Measurements from ENCODE around the gene MYO5B.

DNA sequence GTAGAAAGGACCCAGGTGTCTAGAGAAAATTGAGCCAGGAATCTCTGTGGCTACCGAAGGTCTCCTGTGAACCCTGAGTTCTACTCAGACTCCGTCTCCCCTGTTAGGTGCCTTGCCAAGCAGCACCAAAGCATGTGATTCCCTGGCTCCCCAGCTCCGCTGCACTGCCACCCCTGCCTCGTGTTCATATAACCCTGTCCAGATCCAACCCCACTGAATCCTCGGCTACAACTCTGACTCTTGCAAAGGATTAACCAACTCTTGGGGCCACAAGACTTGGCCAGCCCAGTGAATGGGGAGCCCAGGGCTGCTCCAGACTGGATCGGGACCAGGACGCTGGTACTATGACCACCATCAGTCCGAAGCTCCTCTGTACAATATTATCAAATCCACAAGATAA lies 344.3 kb downstream of the MYO5B start:
- TF ChIP-seq CTCF (IDR thresholded peaks at IDR 0.05 in 2 of 3, conservative IDR thresholded peaks at IDR 0.05 in 1 of 3; ENCODE audit: borderline replicate concordance in 1 of 3, insufficient read depth in 1 of 3, low read depth in 2 of 3, low read length in 2 of 3): no peak
- TF ChIP-seq POLR2A (IDR thresholded peaks at IDR 0.05; ENCODE audit: borderline replicate concordance, extremely low read depth, insufficient read depth, insufficient read length): no peak
- TF ChIP-seq POLR2AphosphoS5 (IDR thresholded peaks at IDR 0.05; ENCODE audit: low read depth, low read length): no peak
- TF ChIP-seq YY1 (IDR thresholded peaks at IDR 0.05; ENCODE audit: extremely low read depth, insufficient replicate concordance, low read depth, low read length): no peak
- no peak for TF ChIP-seq MAX (IDR thresholded peaks at IDR 0.05)
- TF ChIP-seq EZH2 (IDR thresholded peaks at IDR 0.05): no peak
